Measurements from ENCODE around the gene RNF7.
"Not testable (repeated sequence)": the region's sequence is repeated elsewhere in the genome, so short reads cannot be mapped to it uniquely, and the experiment has no call there.

RNF7 gene

GRCh38 chr3:141738022-141738890 lies at the start of gene RNF7:
Gene RNF7 (plus strand): TSS chr3:141738298. CDS start chr3:141738342, 44 bp downstream.
- DNase-seq, result peak; percentile 96 to 98 (median 97)

GRCh38 chr3:141690431-141691072 lies 47.5 kb upstream of the RNF7 start:
- DNase-seq, result no peak

- not testable (repeated sequence) for DNase-seq
These were observed 46.6 kb upstream of the RNF7 start for GRCh38 chr3:141691471-141691870.

GRCh38 chr3:141692973-141693372 lies 45.1 kb upstream of the RNF7 start:
- DNase-seq, result not testable (repeated sequence)

GRCh38 chr3:141699324-141699723 lies 38.8 kb upstream of the RNF7 start:
- no peak for DNase-seq

- no peak for DNase-seq
These were observed 38.2 kb upstream of the RNF7 start for GRCh38 chr3:141699897-141700296.

GRCh38 chr3:141703367-141703766 lies 34.7 kb upstream of the RNF7 start:
- DNase-seq, result not testable (repeated sequence)

- no peak for DNase-seq
These were observed 30.3 kb upstream of the RNF7 start for GRCh38 chr3:141707741-141708203.

GRCh38 chr3:141708367-141708766 lies 29.7 kb upstream of the RNF7 start:
- no peak for DNase-seq

GRCh38 chr3:141709126-141709770 lies 28.9 kb upstream of the RNF7 start:
- DNase-seq, result no peak

GRCh38 chr3:141710121-141710520 lies 28.0 kb upstream of the RNF7 start:
- DNase-seq, result no peak

GRCh38 chr3:141710888-141711616 lies 27.0 kb upstream of the RNF7 start:
- DNase-seq, result no peak

- DNase-seq, result no peak
These were observed 23.4 kb upstream of the RNF7 start for GRCh38 chr3:141714671-141715070.

GRCh38 chr3:141722081-141722480 lies 16.0 kb upstream of the RNF7 start:
- DNase-seq, result no peak

GRCh38 chr3:141722648-141723047 lies 15.4 kb upstream of the RNF7 start:
- DNase-seq, result no peak

GRCh38 chr3:141723255-141723654 lies 14.8 kb upstream of the RNF7 start:
- no peak for DNase-seq

- DNase-seq, result no peak
These were observed 13.9 kb upstream of the RNF7 start for GRCh38 chr3:141724186-141724585.

- no peak for DNase-seq
These were observed 13.1 kb upstream of the RNF7 start for GRCh38 chr3:141725036-141725435.

- no peak for DNase-seq
These were observed 11.6 kb upstream of the RNF7 start for GRCh38 chr3:141726483-141726882.

GRCh38 chr3:141728355-141728892 lies 9.7 kb upstream of the RNF7 start:
- no peak for DNase-seq

GRCh38 chr3:141729240-141729639 lies 8.9 kb upstream of the RNF7 start:
- no peak for DNase-seq

GRCh38 chr3:141735176-141735575 lies 2.9 kb upstream of the RNF7 start:
- no peak for DNase-seq

All from NCI-H1417 (cell line).